Right lobe of liver (tissue), 6 donors: ENCODE measurements around the gene PLCE1. TPM values are rescaled to one million over a fixed set of nuclear protein-coding genes. Genes with fewer than 3 reads are reported as not detected.

Source experiments
- ATAC-seq, 4 donors: fragments of 200-7000 bp; cut with Tn5 transposase; one replicate each; pipeline ENCODE4 v1.9.1; 2020; ENCODE audit warnings: mild to moderate bottlenecking in 4 of 4, moderate library complexity in 4 of 4
- DNase-seq, 3 donors: peaks; one replicate each; pipeline ENCODE4 v3.0.0-alpha.2; 2020
- H3K27ac ChIP-seq, 3 donors: fragments of 200-600 bp; one replicate each; pipeline ENCODE4 v1.8.0; 2022
- H3K27me3 ChIP-seq, 2 donors: fragments of 200-600 bp; one replicate each; pipeline ENCODE4 v1.8.0; 2022
- H3K36me3 ChIP-seq, 4 donors: fragments of 200-600 bp; sonication (generic) in 1 of 4; one replicate each; pipeline versions ENCODE4 v1.5.1 to v1.8.0; 2017 to 2022; ENCODE audit warnings: control low read depth in 1 of 4
- H3K4me1 ChIP-seq, 4 donors: fragments of 200-600 bp; sonication (generic) in 1 of 4; one replicate each; pipeline versions ENCODE4 v1.5.1 to v1.8.0; 2017 to 2022; ENCODE audit warnings: control low read depth in 1 of 4
- H3K4me3 ChIP-seq, 3 donors: fragments of 200-600 bp; one replicate each; pipeline ENCODE4 v1.8.0; 2022
- H3K9me3 ChIP-seq, 4 donors: fragments of 200-600 bp; sonication (generic) in 1 of 4; one replicate each; pipeline versions ENCODE4 v1.5.1 to v1.8.0; 2017 to 2022; ENCODE audit warnings: control low read depth in 1 of 4
- CTCF ChIP-seq, 4 donors: fragments of 200-600 bp in 3 of 4; fragments of 450-650 bp in 1 of 4; IDR thresholded peaks; one replicate each; pipeline versions ENCODE4 v1.5.1 to v1.8.0; 2016 to 2022; ENCODE audit warnings: antibody characterized with exemption in 4 of 4, mild to moderate bottlenecking in 2 of 4
- POLR2A ChIP-seq: fragments of 450-650 bp; IDR thresholded peaks from one replicate; pipeline ENCODE4 v1.6.1; 2017; ENCODE audit warnings: antibody characterized with exemption, mild to moderate bottlenecking
- WGBS: methylation state at CpG from one replicate; pipeline ENCODE4 v1.1.6; 2018; ENCODE audit warnings: low coverage, low lambda C conversion rate; ENCODE audit not compliant: insufficient coverage; ENCODE audit errors: missing lambda C conversion rate; 5-methylcytosine and 5-hydroxymethylcytosine counted together
- intact Hi-C, 2 donors: fragments of 100-400 bp; cut with DNase I; formaldehyde crosslinking; loops; one replicate each; pipeline versions ENCODE4 v1.11.2 to v1.14.1; 2022
- long read RNA-seq: library from polyadenylated mRNA; unstranded; transcript quantifications from one replicate; pipeline ENCODE4 v2.0.0, GENCODE V29; 2019
- total RNA-seq, 6 experiments: library from RNA; depleted of rRNA in 2 of 6; stranded (reverse); fragments of >200 nt in 2 of 6; fragmentation: NEBNext Ultra II Directional in 3 of 6; extraction: Animal tissue kit (Norgen Biotek cat#: 25700) in 3 of 6; gene quantifications; one replicate each; pipeline versions ENCODE4 v1.1.0 to v1.2.4, GENCODE V29; 2016 to 2023
- donor health status: DM: no; HTN: yes; CAD: no.
- donor health status: DM: no; HTN: no; CAD: no.
- donor health status: DM: no; HTN: no; CAD: no.
- donor health status: DM: no; HTN: yes; CAD: no.
- donor health status: DM: no; HTN: yes; CAD: no.

PLCE1 gene
- under 1 TPM; 0.24 to 0.95 (median 0.55) TPM for total RNA-seq
- long read RNA-seq, result 0 reads

GRCh38 chr10:93993782-93994437 is at the start of gene PLCE1:
Gene PLCE1 (plus strand): TSS chr10:93993931. CDS start chr10:94031047, 37,116 bp downstream.
- no peaks in the 10 kb centered on the region for H3K9me3 ChIP-seq
- intact Hi-C loops, result no loop called here
- H3K36me3 ChIP-seq, result no peaks in the 10 kb centered on the region
- H3K27me3 ChIP-seq, result no peaks in the 10 kb centered on the region
- WGBS, result 2% methylated on average over 9 of the region's 83 CpGs
- no peaks in the 10 kb centered on the region for H3K4me1 ChIP-seq
- ATAC-seq, result peak; percentile 89 to 93 (median 91)
- TF ChIP-seq CTCF (IDR thresholded peaks at IDR 0.05) (peak in 1 of 4 donors; percentile 34), POLR2A (peak; percentile 10)
- peak within 1 kb of the TSS; percentile 39 to 59 (median 41) for H3K4me3 ChIP-seq
- DNase-seq, result peak; percentile 50 to 68 (median 62)
- H3K27ac ChIP-seq, result no peak within 1 kb of the TSS

- Histone ChIP-seq H3K9me3 (no peaks in the 10 kb centered on the region), H3K4me1 (no peaks in the 10 kb centered on the region), H3K36me3 (no peaks in the 10 kb centered on the region), H3K4me3 (no peak overlapping the region), H3K27me3 (no peaks in the 10 kb centered on the region), H3K27ac (no peak overlapping the region)
- TF ChIP-seq POLR2A (no peak), CTCF (IDR thresholded peaks at IDR 0.05) (no peak)
- DNase-seq (no peak), ATAC-seq (no peak)
- WGBS, result 68% methylated on average over 4 of the region's 4 CpGs
- intact Hi-C loops, result no loop called here
These were observed 47.9 kb upstream of the PLCE1 start for GRCh38 chr10:93945819-93946218.

DNA sequence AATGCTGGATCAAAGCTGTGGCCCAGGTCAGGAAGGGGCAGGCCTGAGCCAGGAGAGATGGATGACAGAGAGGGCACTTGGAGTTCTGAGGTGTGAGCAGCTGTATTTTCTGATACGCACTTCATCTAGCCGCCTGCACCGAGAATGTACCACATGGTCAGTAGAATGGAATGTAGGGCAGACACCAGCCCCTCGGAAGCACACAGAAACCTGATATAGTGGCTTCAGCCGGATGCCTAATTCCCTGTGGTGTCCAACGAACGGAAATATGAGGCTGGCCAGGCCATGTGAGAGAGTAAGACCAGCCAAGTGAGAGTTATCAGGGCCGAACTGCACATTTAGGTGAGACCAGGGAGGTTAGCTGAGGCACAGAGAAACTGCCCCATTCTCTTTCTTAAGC is 46.7 kb upstream of the PLCE1 start:
- 65% methylated on average over 5 of the region's 8 CpGs for WGBS
- no peak overlapping the region for H3K4me3 ChIP-seq
- ATAC-seq (no peak), DNase-seq (no peak)
- H3K27ac ChIP-seq, result no peak overlapping the region
- TF ChIP-seq POLR2A, result no peak
- H3K4me1 ChIP-seq, result no peaks in the 10 kb centered on the region
- H3K27me3 ChIP-seq, result no peaks in the 10 kb centered on the region
- intact Hi-C loops, result no loop called here
- H3K36me3 ChIP-seq, result no peaks in the 10 kb centered on the region
- no peaks in the 10 kb centered on the region for H3K9me3 ChIP-seq

GRCh38 chr10:93947524-93947923 is 46.2 kb upstream of the PLCE1 start:
- DNase-seq (no peak), ATAC-seq (no peak)
- intact Hi-C loops, result no loop called here
- Histone ChIP-seq H3K4me3 (no peak overlapping the region), H3K27ac (no peak overlapping the region), H3K36me3 (no peaks in the 10 kb centered on the region), H3K4me1 (no peaks in the 10 kb centered on the region), H3K9me3 (no peaks in the 10 kb centered on the region), H3K27me3 (no peaks in the 10 kb centered on the region)
- no peak for TF ChIP-seq POLR2A
- TF ChIP-seq CTCF (IDR thresholded peaks at IDR 0.05), result no peak

DNA sequence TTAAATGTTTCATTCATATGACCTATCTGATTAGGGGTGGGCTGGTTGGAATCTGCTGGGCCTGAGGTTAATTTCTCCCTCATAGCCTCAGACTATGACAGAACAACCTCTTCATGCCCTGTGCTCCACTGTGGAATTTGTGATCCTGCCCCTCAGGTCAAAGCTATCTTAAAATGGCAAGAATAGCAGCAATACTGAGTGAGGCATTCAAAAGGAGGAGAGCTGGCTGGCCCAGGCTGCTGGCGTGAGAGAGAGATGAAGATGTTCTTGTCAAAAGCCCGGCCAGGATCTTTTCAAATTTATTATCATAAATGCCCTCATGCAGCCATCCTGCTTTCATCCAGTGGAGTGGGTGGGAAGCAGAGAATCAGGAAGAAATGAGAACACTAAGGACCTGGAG is 41.8 kb upstream of the PLCE1 start:
- intact Hi-C loops, result no loop called here
- H3K36me3 ChIP-seq, result no peaks in the 10 kb centered on the region
- no peaks in the 10 kb centered on the region for H3K4me1 ChIP-seq
- DNase-seq (no peak), ATAC-seq (no peak)
- 89% methylated on average over 2 of the region's 2 CpGs for WGBS
- no peaks in the 10 kb centered on the region for H3K9me3 ChIP-seq
- no peak overlapping the region for H3K4me3 ChIP-seq
- no peaks in the 10 kb centered on the region for H3K27me3 ChIP-seq
- no peak overlapping the region for H3K27ac ChIP-seq
- TF ChIP-seq CTCF (IDR thresholded peaks at IDR 0.05) (no peak), POLR2A (no peak)
